ENCODE results near the gene SLC25A29. TPM values are rescaled to one million over a fixed set of nuclear protein-coding genes. Genes with fewer than 3 reads are reported as not detected.
A peak's percentile ranks its signal among the peaks of the same experiment; 100 is the strongest.

SLC25A29 gene
- polyA plus RNA-seq, 2 of the 4 experiments (the other 2 are of a cell fraction): 6.3 to 15.1 TPM

DNA sequence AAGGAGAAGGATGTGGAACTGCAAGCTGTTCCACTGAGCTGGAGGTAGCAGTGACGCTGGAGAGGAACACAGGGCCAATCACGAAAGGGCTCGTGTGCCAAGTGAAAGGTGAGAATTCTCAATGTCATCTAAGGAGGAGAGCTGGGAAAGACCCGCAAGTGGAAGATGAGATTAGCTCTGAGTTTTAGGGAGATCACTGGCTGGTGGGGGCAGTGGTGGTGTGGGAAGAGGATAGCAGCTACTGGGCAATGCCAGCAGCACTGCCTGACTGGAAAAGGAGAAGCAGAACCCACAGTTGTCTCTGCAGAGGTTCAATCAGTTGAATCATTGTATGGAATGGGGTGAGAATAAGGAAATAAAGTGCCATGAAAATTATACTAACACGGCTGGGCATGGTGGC is 44.7 kb upstream of the SLC25A29 start:
- no peaks in the 10 kb centered on the region for H3K9me3 ChIP-seq
- ChIA-PET POLR2A (no interaction called here), CTCF (interaction anchor here (0.7 to 2.8 kb wide), 3 partner anchors 15 to 66 kb away, joined by 3 to 13 read pairs (median 6); no protein-coding TSS in a partner anchor)
- no peak overlapping the region for H3K4me2 ChIP-seq
- ATAC-seq: 0 out of 6 replicates have a peak, but pooled peaks of 1 of the 2 experiments have one; percentile 17
- DNase-seq (ENCODE audit: low read depth in 1 of 2, low spot score in 1 of 2): no peak
- no peaks in the 10 kb centered on the region for H3K4me1 ChIP-seq
- no peak for FAIRE-seq
- no peak for TF ChIP-seq ZFP36 (IDR thresholded peaks at IDR 0.05; ENCODE audit: borderline replicate concordance, partially characterized antibody)
- TF ChIP-seq MYC (IDR thresholded peaks at IDR 0.05; ENCODE audit: borderline replicate concordance, low read length): no peak
- no peak for TF ChIP-seq RFX5 (IDR thresholded peaks at IDR 0.05)
- no peak for TF ChIP-seq CBX8 (IDR thresholded peaks at IDR 0.05)
- TF ChIP-seq, protein P1, sequence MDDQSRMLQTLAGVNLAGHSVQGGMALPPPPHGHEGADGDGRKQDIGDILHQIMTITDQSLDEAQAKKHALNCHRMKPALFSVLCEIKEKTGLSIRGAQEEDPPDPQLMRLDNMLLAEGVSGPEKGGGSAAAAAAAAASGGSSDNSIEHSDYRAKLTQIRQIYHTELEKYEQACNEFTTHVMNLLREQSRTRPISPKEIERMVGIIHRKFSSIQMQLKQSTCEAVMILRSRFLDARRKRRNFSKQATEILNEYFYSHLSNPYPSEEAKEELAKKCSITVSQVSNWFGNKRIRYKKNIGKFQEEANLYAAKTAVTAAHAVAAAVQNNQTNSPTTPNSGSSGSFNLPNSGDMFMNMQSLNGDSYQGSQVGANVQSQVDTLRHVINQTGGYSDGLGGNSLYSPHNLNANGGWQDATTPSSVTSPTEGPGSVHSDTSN (IDR thresholded peaks at IDR 0.05): no peak
- no peak for TF ChIP-seq GATA3 (IDR thresholded peaks at IDR 0.05; ENCODE audit: borderline replicate concordance)
- H3K4me3 ChIP-seq: no peak overlapping the region
- no peak overlapping the region for H3K27ac ChIP-seq
- WGBS (ENCODE audit: missing lambda C conversion rate): 95% methylated on average over 5 of the region's 5 CpGs

DNA sequence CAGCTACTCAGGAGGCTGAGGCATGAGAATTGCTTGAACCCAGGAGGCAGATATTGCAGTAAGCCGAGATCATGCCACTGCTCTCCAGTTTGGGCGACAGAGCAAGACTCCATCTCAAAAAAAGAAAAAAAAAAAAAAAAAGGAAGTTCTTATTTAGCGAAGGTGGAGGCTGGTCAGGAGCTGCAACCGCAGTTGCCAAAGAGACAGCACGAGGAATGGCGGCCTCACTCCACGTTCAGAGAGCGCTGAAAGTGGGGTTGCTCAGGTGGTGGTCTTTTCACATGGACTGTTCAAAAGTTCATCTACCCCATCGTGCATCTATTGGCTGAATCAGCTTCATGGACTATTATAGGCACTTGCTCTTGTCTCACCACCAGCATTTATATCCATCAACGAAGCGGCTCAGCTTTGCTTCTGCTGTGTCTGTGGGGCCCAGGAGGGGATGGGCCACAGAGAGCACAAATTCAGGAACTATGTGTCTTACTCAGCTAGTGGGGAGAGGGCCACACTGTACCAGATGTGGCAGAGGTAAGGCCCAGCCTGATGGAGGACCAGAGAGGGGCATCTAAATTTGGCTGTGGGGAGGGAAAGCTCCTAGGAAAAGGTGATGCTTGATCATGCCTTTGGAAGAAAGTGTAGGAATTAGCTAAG is 44.2 kb upstream of the SLC25A29 start:
- ChIA-PET POLR2A (interaction anchor here (0.6 kb wide), 1 partner anchor 10 kb away, joined by 4 read pairs; no protein-coding TSS in a partner anchor), CTCF (interaction anchor here (0.6 to 2.8 kb wide), 6 partner anchors 8 to 1341 kb away, joined by 3 to 13 read pairs (median 4); no protein-coding TSS in a partner anchor)
- Histone ChIP-seq H3K27ac (no peak overlapping the region), H3K4me2 (no peak overlapping the region), H3K9me3 (no peaks in the 10 kb centered on the region), H3K4me1 (no peaks in the 10 kb centered on the region), H3K4me3 (no peak overlapping the region)
- FAIRE-seq (no peak), DNase-seq (ENCODE audit: low read depth in 1 of 2, low spot score in 1 of 2) (no peak), ATAC-seq (no peak)
- TF ChIP-seq, protein P2, sequence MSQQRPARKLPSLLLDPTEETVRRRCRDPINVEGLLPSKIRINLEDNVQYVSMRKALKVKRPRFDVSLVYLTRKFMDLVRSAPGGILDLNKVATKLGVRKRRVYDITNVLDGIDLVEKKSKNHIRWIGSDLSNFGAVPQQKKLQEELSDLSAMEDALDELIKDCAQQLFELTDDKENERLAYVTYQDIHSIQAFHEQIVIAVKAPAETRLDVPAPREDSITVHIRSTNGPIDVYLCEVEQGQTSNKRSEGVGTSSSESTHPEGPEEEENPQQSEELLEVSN (IDR thresholded peaks at IDR 0.05; ENCODE audit: borderline replicate concordance, low read depth): no peak
- TF ChIP-seq KDM1A (IDR thresholded peaks at IDR 0.05; ENCODE audit: low read depth) (no peak), JUNB (IDR thresholded peaks at IDR 0.05) (no peak), RFX5 (IDR thresholded peaks at IDR 0.05) (no peak), NR3C1 (IDR thresholded peaks at IDR 0.05) (no peak), EHMT2 (IDR thresholded peaks at IDR 0.05; ENCODE audit: low read depth) (no peak), RAD21 (conservative IDR thresholded peaks at IDR 0.05 in 1 of 2, IDR thresholded peaks at IDR 0.05 in 1 of 2) (no peak), GATA3 (IDR thresholded peaks at IDR 0.05; ENCODE audit: borderline replicate concordance) (no peak), NPAS2 (CRISPR knock-in tag; IDR thresholded peaks at IDR 0.05; ENCODE audit: borderline replicate concordance) (no peak), HOXB13 (CRISPR knock-in tag; IDR thresholded peaks at IDR 0.05; ENCODE audit: low read depth) (no peak), PHF8 (IDR thresholded peaks at IDR 0.05; ENCODE audit: borderline replicate concordance, low read depth) (no peak), CBX2 (IDR thresholded peaks at IDR 0.05; ENCODE audit: borderline replicate concordance, low read depth) (no peak), HOXB5 (CRISPR knock-in tag; IDR thresholded peaks at IDR 0.05) (no peak), ZSCAN20 (CRISPR knock-in tag; IDR thresholded peaks at IDR 0.05) (no peak), CBX8 (IDR thresholded peaks at IDR 0.05) (no peak), RARB (CRISPR knock-in tag; IDR thresholded peaks at IDR 0.05) (no peak)
- TF ChIP-seq, protein P3, sequence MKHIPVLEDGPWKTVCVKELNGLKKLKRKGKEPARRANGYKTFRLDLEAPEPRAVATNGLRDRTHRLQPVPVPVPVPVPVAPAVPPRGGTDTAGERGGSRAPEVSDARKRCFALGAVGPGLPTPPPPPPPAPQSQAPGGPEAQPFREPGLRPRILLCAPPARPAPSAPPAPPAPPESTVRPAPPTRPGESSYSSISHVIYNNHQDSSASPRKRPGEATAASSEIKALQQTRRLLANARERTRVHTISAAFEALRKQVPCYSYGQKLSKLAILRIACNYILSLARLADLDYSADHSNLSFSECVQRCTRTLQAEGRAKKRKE (CRISPR knock-in tag; IDR thresholded peaks at IDR 0.05; ENCODE audit: low read depth): no peak
- TF ChIP-seq, protein P1 (IDR thresholded peaks at IDR 0.05): no peak
- TF ChIP-seq, protein P4, sequence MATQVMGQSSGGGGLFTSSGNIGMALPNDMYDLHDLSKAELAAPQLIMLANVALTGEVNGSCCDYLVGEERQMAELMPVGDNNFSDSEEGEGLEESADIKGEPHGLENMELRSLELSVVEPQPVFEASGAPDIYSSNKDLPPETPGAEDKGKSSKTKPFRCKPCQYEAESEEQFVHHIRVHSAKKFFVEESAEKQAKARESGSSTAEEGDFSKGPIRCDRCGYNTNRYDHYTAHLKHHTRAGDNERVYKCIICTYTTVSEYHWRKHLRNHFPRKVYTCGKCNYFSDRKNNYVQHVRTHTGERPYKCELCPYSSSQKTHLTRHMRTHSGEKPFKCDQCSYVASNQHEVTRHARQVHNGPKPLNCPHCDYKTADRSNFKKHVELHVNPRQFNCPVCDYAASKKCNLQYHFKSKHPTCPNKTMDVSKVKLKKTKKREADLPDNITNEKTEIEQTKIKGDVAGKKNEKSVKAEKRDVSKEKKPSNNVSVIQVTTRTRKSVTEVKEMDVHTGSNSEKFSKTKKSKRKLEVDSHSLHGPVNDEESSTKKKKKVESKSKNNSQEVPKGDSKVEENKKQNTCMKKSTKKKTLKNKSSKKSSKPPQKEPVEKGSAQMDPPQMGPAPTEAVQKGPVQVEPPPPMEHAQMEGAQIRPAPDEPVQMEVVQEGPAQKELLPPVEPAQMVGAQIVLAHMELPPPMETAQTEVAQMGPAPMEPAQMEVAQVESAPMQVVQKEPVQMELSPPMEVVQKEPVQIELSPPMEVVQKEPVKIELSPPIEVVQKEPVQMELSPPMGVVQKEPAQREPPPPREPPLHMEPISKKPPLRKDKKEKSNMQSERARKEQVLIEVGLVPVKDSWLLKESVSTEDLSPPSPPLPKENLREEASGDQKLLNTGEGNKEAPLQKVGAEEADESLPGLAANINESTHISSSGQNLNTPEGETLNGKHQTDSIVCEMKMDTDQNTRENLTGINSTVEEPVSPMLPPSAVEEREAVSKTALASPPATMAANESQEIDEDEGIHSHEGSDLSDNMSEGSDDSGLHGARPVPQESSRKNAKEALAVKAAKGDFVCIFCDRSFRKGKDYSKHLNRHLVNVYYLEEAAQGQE (IDR thresholded peaks at IDR 0.05): no peak
- 97% methylated on average over 11 of the region's 11 CpGs for WGBS (ENCODE audit: missing lambda C conversion rate)

Measured in A549 (cell line).